PC-9 (cell line): ENCODE data around the gene RAE1.

ENCODE experiments used
- CTCF ChIP-seq: fragments of 200-600 bp; sonication (generic); conservative IDR thresholded peaks from 2 replicates; pipeline ENCODE4 v1.6.1; 2017; ENCODE audit warnings: mixed run types, antibody characterized with exemption, mild to moderate bottlenecking, moderate library complexity
- EZH2 ChIP-seq: fragments of 200-600 bp; sonication (generic); IDR thresholded peaks from 2 replicates; pipeline ENCODE4 v1.8.0; 2017; ENCODE audit warnings: antibody characterized with exemption, low read depth

- TF ChIP-seq EZH2: no peak
- TF ChIP-seq CTCF: no peak
Measured at GRCh38 chr20:57400231-57400701, 49.2 kb downstream of the RAE1 start.
